DND-41 (cell line): ENCODE measurements around the gene RAD18.

Source experiments
- EZH2 ChIP-seq: IDR thresholded peaks from 3 replicates; pipeline ENCODE4 v1.6.1; 2012; ENCODE audit warnings: borderline replicate concordance, low read depth, mild to moderate bottlenecking, moderate library complexity, low read length, inconsistent platforms; ENCODE audit not compliant: severe bottlenecking
- TF ChIP-seq, protein P1 (sequence below): IDR thresholded peaks from 2 replicates; pipeline ENCODE4 v1.5.1; 2012; ENCODE audit warnings: borderline replicate concordance, low read length, moderate library complexity, mild to moderate bottlenecking; ENCODE audit not compliant: poor library complexity, severe bottlenecking; ENCODE audit errors: extremely low read depth

DNA sequence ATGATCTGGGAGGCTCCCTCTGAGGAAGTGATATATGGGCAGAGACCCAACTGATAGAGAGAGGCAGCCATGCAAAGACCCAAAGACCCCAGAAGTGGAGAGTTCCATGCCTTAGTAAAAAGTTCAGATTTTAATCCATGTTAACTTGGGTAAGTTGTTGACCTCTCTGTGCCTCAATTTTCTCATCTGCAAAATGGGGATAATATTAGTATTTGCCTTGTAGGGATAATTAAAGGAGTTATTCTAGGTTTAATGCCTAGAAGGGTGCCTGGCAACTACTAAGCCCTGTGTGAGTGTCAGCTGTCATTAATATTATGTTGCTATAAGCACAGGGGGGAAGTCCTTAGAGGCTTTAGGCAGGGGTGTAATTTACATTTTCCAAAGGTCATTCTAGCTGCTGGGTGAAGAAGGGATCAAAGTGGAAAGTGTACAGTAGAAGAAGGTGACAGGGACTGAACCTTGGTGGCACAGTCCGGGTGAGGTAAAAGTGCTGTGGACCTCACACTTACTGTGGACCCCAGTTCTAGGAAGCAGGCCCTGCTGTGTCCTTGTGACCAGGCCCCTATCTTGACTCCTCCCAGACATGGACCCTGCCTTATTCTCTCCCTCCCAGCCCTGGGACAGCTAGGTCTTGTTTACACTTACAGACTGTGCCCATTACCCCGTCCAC lies 3.0 kb upstream of the RAD18 start:
- TF ChIP-seq, protein P1, sequence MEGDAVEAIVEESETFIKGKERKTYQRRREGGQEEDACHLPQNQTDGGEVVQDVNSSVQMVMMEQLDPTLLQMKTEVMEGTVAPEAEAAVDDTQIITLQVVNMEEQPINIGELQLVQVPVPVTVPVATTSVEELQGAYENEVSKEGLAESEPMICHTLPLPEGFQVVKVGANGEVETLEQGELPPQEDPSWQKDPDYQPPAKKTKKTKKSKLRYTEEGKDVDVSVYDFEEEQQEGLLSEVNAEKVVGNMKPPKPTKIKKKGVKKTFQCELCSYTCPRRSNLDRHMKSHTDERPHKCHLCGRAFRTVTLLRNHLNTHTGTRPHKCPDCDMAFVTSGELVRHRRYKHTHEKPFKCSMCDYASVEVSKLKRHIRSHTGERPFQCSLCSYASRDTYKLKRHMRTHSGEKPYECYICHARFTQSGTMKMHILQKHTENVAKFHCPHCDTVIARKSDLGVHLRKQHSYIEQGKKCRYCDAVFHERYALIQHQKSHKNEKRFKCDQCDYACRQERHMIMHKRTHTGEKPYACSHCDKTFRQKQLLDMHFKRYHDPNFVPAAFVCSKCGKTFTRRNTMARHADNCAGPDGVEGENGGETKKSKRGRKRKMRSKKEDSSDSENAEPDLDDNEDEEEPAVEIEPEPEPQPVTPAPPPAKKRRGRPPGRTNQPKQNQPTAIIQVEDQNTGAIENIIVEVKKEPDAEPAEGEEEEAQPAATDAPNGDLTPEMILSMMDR: no peak
- no peak for TF ChIP-seq EZH2
